Measurements from ENCODE around the gene DNASE2B. TPM values are rescaled to one million over a fixed set of nuclear protein-coding genes. Genes with fewer than 3 reads are reported as not detected.

DNASE2B gene
- total RNA-seq, 1 experiment from 2014 or later, result not detected

- no peaks in the 10 kb centered on the region for H3K9me3 ChIP-seq (ENCODE audit: low read length)
- no peak overlapping the region for H3K4me2 ChIP-seq (ENCODE audit: low read length)
- H3K79me2 ChIP-seq (ENCODE audit: low read length), result no peaks in the 10 kb centered on the region
- H3K27me3 ChIP-seq (ENCODE audit: low read length), result no peaks in the 10 kb centered on the region
- intact Hi-C loops (cut with micrococcal nuclease), result no loop called here
- H3K27ac ChIP-seq (ENCODE audit: low read length), result no peak overlapping the region
- no TSS peak for BruUV-seq (replicated peaks)
- no peak overlapping the region for H3K4me3 ChIP-seq (ENCODE audit: low read length)
- H3K9ac ChIP-seq (ENCODE audit: low read length), result no peak overlapping the region
- H3K9me2 ChIP-seq (replicated peaks; ENCODE audit: low read length), result no peaks in the 10 kb centered on the region
- TF ChIP-seq CTCF (conservative IDR thresholded peaks at IDR 0.05; ENCODE audit: low read depth, low read length) (no peak), EZH2 (IDR thresholded peaks at IDR 0.05; ENCODE audit: low read length, unreplicated experiment) (no peak), EZH2phosphoT487 (IDR thresholded peaks at IDR 0.05; ENCODE audit: borderline replicate concordance, low read length) (no peak)
- no peaks in the 10 kb centered on the region for H4K20me1 ChIP-seq (ENCODE audit: low read length)
- CTCF ChIA-PET, result no interaction called here
- DNase-seq, result no peak
- POLR2A ChIA-PET (ENCODE audit: unreplicated experiment), result no interaction called here
- H2AFZ ChIP-seq (ENCODE audit: low read length), result no peak overlapping the region
- H3K4me1 ChIP-seq (ENCODE audit: insufficient read depth, low read length), result peaks cover 35% of the 10 kb centered on the region
- no peak for ATAC-seq
- peaks cover 3% of the 10 kb centered on the region for H3F3A ChIP-seq (ENCODE audit: low read length, unreplicated experiment)
- no peaks in the 10 kb centered on the region for H3K36me3 ChIP-seq (ENCODE audit: low read depth, low read length)
Observed at GRCh38 chr1:84403347-84403746, 5.1 kb downstream of the DNASE2B start.

GRCh38 chr1:84406346-84406861 lies 8.1 kb downstream of the DNASE2B start:
- no peaks in the 10 kb centered on the region for H3K36me3 ChIP-seq (ENCODE audit: low read depth, low read length)
- DNase-seq, result peak; percentile 62
- intact Hi-C loops (cut with micrococcal nuclease), result no loop called here
- no peak for ATAC-seq
- H3K4me3 ChIP-seq (ENCODE audit: low read length), result no peak overlapping the region
- H3K4me2 ChIP-seq (ENCODE audit: low read length), result peak overlapping the region; percentile 51; the same call in 1 of the 2 replicates
- no TSS peak for BruUV-seq (replicated peaks)
- H3K27ac ChIP-seq (ENCODE audit: low read length), result peak overlapping the region; percentile 73
- TF ChIP-seq EZH2 (IDR thresholded peaks at IDR 0.05; ENCODE audit: low read length, unreplicated experiment), result no peak
- TF ChIP-seq EZH2phosphoT487 (IDR thresholded peaks at IDR 0.05; ENCODE audit: borderline replicate concordance, low read length), result no peak
- no peak for TF ChIP-seq CTCF (conservative IDR thresholded peaks at IDR 0.05; ENCODE audit: low read depth, low read length)
- no peaks in the 10 kb centered on the region for H3K9me2 ChIP-seq (replicated peaks; ENCODE audit: low read length)
- H3K79me2 ChIP-seq (ENCODE audit: low read length), result no peaks in the 10 kb centered on the region
- H3K9me3 ChIP-seq (ENCODE audit: low read length), result no peaks in the 10 kb centered on the region
- peaks cover 5% of the 10 kb centered on the region for H3F3A ChIP-seq (ENCODE audit: low read length, unreplicated experiment)
- no peaks in the 10 kb centered on the region for H4K20me1 ChIP-seq (ENCODE audit: low read length)
- peak overlapping the region; percentile 26; the same call in 1 of the 2 replicates for H3K9ac ChIP-seq (ENCODE audit: low read length)
- CTCF ChIA-PET, result no interaction called here
- peaks cover 58% of the 10 kb centered on the region for H3K4me1 ChIP-seq (ENCODE audit: insufficient read depth, low read length)
- no peak overlapping the region for H2AFZ ChIP-seq (ENCODE audit: low read length)
- no peaks in the 10 kb centered on the region for H3K27me3 ChIP-seq (ENCODE audit: low read length)
- POLR2A ChIA-PET (ENCODE audit: unreplicated experiment), result no interaction called here

- Histone ChIP-seq H3K4me3 (ENCODE audit: low read length) (no peak overlapping the region), H3K27ac (ENCODE audit: low read length) (peak overlapping the region; percentile 73), H3K79me2 (ENCODE audit: low read length) (no peaks in the 10 kb centered on the region), H2AFZ (ENCODE audit: low read length) (peak overlapping the region; percentile 8; the same call in 1 of the 2 replicates), H3K9ac (ENCODE audit: low read length) (peak overlapping the region; percentile 30; the same call in 1 of the 2 replicates), H3F3A (ENCODE audit: low read length, unreplicated experiment) (peaks cover 5% of the 10 kb centered on the region), H3K27me3 (ENCODE audit: low read length) (no peaks in the 10 kb centered on the region), H3K4me2 (ENCODE audit: low read length) (peak overlapping the region; percentile 51), H3K9me3 (ENCODE audit: low read length) (no peaks in the 10 kb centered on the region), H3K4me1 (ENCODE audit: insufficient read depth, low read length) (peaks cover 47% of the 10 kb centered on the region), H4K20me1 (ENCODE audit: low read length) (no peaks in the 10 kb centered on the region), H3K9me2 (replicated peaks; ENCODE audit: low read length) (no peaks in the 10 kb centered on the region), H3K36me3 (ENCODE audit: low read depth, low read length) (no peaks in the 10 kb centered on the region)
- no peak for TF ChIP-seq EZH2phosphoT487 (IDR thresholded peaks at IDR 0.05; ENCODE audit: borderline replicate concordance, low read length)
- no peak for TF ChIP-seq EZH2 (IDR thresholded peaks at IDR 0.05; ENCODE audit: low read length, unreplicated experiment)
- TF ChIP-seq CTCF (conservative IDR thresholded peaks at IDR 0.05; ENCODE audit: low read depth, low read length), result no peak
- ChIA-PET POLR2A (ENCODE audit: unreplicated experiment) (interaction anchor here (0.7 kb wide), 2 partner anchors 26 to 27 kb away, joined by 3 read pairs; no protein-coding TSS in a partner anchor), CTCF (no interaction called here)
- DNase-seq, result peak; percentile 45
- peak; percentile 51 for ATAC-seq
- intact Hi-C loops (cut with micrococcal nuclease), result no loop called here
- BruUV-seq (replicated peaks), result no TSS peak
Observed at GRCh38 chr1:84407524-84407923, 9.2 kb downstream of the DNASE2B start.
